HepG2 (cell line): ENCODE results near the gene MCF2L. TPM values are rescaled to one million over a fixed set of nuclear protein-coding genes. Genes with fewer than 3 reads are reported as not detected.

Source experiments
- AGO2 ChIP-seq: fragments of 200-400 bp; formaldehyde crosslinking; optimal IDR thresholded peaks from 2 replicates; pipeline ENCODE3; 2017; ENCODE audit warnings: mild to moderate bottlenecking, low read depth, low read length, moderate library complexity
- GABPB1 ChIP-seq: IDR thresholded peaks from 2 replicates; pipeline ENCODE4 v1.6.1; 2016; ENCODE audit warnings: mild to moderate bottlenecking, missing genetic modification reagents, moderate library complexity, missing compliant biosample characterization
- GATAD2A ChIP-seq: IDR thresholded peaks from 2 replicates; pipeline ENCODE4 v1.6.1; 2016
- HNRNPL ChIP-seq: fragments of 200-400 bp; formaldehyde crosslinking; IDR thresholded peaks from 2 replicates; pipeline ENCODE4 v1.6.1; 2017; ENCODE audit warnings: mild to moderate bottlenecking, low read depth, low read length
- SMAD1 ChIP-seq: sonication (generic); formaldehyde crosslinking; IDR thresholded peaks from 2 replicates; pipeline ENCODE4 v1.4.0; 2020; ENCODE audit warnings: missing genetic modification reagents, low read depth, mild to moderate bottlenecking, borderline replicate concordance
- ZBTB38 ChIP-seq: sonication (generic); formaldehyde crosslinking; IDR thresholded peaks from 2 replicates; pipeline ENCODE4 v1.5.1; 2020; ENCODE audit warnings: mild to moderate bottlenecking, missing genetic modification reagents
- ZBTB7A ChIP-seq: sonication (generic); formaldehyde crosslinking; IDR thresholded peaks from 2 replicates; pipeline ENCODE4 v1.8.0; 2022; ENCODE audit warnings: mild to moderate bottlenecking, missing genetic modification reagents
- ZNF274 ChIP-seq: sonication (generic); formaldehyde crosslinking; IDR thresholded peaks from 2 replicates; pipeline ENCODE4 v1.5.1; 2020; ENCODE audit warnings: mild to moderate bottlenecking, missing genetic modification reagents
- ZNF33B ChIP-seq: sonication (generic); formaldehyde crosslinking; IDR thresholded peaks from 2 replicates; pipeline ENCODE4 v1.5.1; 2020; ENCODE audit warnings: mild to moderate bottlenecking, missing genetic modification reagents
- ZNF550 ChIP-seq: sonication (generic); formaldehyde crosslinking; IDR thresholded peaks from 2 replicates; pipeline ENCODE4 v1.4.0; 2020; ENCODE audit warnings: mild to moderate bottlenecking, missing genetic modification reagents, borderline replicate concordance
- ZNF7 ChIP-seq: IDR thresholded peaks from 2 replicates; pipeline ENCODE4 v1.6.1; 2016; ENCODE audit warnings: missing biosample characterization, missing genetic modification reagents
- ZNF879 ChIP-seq: sonication (generic); formaldehyde crosslinking; IDR thresholded peaks from 2 replicates; pipeline ENCODE4 v1.8.1; 2023; ENCODE audit warnings: missing genetic modification reagents
- polyA plus RNA-seq, 8 experiments: library from polyadenylated mRNA; depleted of rRNA in 3 of 8; stranded (reverse) in 7 of 8; unstranded in 1 of 8; fragments of >200 nt; fragmentation: Illumina TruSeq in 4 of 8; extraction: Trizol in 4 of 8; gene quantifications; 2 replicates each; pipeline versions ENCODE4 v1.2.1 to v1.2.3, GENCODE V29; 2011 to 2016; ENCODE audit warnings: low read depth in 4 of 8, missing spikeins in 1 of 8, mixed read lengths in 1 of 8; ENCODE audit not compliant: insufficient read depth in 1 of 8
- total RNA-seq, 5 experiments: library from RNA; depleted of rRNA; stranded (reverse); fragments of >200 nt; fragmentation: Illumina TruSeq; extraction: Trizol; gene quantifications; 2 replicates each; pipeline ENCODE4 v1.2.3, GENCODE V29; 2016; ENCODE audit warnings: low read depth in 1 of 5
- TF ChIP-seq, protein P1 (sequence below): sonication (generic); formaldehyde crosslinking; IDR thresholded peaks from 2 replicates; pipeline ENCODE4 v1.4.0; 2020; ENCODE audit warnings: missing genetic modification reagents, low read depth, mild to moderate bottlenecking, borderline replicate concordance
- TF ChIP-seq, protein P2 (sequence below): IDR thresholded peaks from 2 replicates; pipeline ENCODE4 v1.6.1; 2012; ENCODE audit warnings: low read length, improper control_type of control experiment
- TF ChIP-seq, protein P3 (sequence below): sonication (generic); formaldehyde crosslinking; IDR thresholded peaks from 2 replicates; pipeline ENCODE4 v1.5.1; 2020; ENCODE audit warnings: mild to moderate bottlenecking, missing genetic modification reagents, moderate library complexity
- TF ChIP-seq, protein P4 (sequence below): sonication (generic); formaldehyde crosslinking; IDR thresholded peaks from 2 replicates; pipeline ENCODE4 v1.4.0; 2020; ENCODE audit warnings: missing genetic modification reagents, mild to moderate bottlenecking, borderline replicate concordance
- TF ChIP-seq, protein P5 (sequence below): sonication (generic); formaldehyde crosslinking; IDR thresholded peaks from 2 replicates; pipeline ENCODE4 v1.5.1; 2020; ENCODE audit warnings: mild to moderate bottlenecking, missing genetic modification reagents, moderate library complexity

Gene MCF2L
- total and polyA plus RNA-seq, 2 of the 13 experiments (the other 11 are each of a cell fraction or from before 2014, with no cell fraction given) = 19.4 to 28.4 TPM

DNA sequence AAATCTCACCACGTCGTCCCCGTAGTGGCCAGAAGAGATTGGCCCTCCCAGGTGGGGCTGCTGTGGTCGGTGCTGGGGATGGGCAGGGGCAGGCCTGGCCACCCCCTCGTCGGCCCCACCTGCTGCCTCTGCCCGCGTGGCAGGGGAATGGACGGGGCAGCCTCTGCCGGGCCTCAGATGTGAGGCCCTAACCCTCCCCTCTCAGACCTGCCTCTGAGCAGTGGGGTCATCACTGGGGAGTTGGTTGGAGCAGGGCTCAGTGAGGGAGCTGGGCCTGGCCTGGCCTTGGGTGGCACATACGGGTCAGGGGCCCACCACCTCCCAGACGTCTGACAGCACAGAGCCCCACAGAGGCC, 41.5 kb downstream of the MCF2L start (continued):
- TF ChIP-seq, protein P1, sequence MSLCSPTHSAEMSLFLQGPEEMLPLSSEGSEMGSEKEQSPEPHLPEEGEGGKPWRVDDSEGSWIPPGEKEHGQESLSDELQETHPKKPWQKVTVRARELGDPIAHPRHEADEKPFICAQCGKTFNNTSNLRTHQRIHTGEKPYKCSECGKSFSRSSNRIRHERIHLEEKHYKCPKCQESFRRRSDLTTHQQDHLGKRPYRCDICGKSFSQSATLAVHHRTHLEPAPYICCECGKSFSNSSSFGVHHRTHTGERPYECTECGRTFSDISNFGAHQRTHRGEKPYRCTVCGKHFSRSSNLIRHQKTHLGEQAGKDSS (CRISPR knock-in tag) = 0 out of 2 replicates have a peak, but pooled peaks have one; percentile 9
- peak; percentile 65; the same call in 1 of the 2 replicates for TF ChIP-seq HNRNPL
- TF ChIP-seq ZNF274 = 0 out of 2 replicates have a peak, but pooled peaks have one; percentile 26
- no peak for TF ChIP-seq GATAD2A (CRISPR knock-in tag)
- TF ChIP-seq, protein P2, sequence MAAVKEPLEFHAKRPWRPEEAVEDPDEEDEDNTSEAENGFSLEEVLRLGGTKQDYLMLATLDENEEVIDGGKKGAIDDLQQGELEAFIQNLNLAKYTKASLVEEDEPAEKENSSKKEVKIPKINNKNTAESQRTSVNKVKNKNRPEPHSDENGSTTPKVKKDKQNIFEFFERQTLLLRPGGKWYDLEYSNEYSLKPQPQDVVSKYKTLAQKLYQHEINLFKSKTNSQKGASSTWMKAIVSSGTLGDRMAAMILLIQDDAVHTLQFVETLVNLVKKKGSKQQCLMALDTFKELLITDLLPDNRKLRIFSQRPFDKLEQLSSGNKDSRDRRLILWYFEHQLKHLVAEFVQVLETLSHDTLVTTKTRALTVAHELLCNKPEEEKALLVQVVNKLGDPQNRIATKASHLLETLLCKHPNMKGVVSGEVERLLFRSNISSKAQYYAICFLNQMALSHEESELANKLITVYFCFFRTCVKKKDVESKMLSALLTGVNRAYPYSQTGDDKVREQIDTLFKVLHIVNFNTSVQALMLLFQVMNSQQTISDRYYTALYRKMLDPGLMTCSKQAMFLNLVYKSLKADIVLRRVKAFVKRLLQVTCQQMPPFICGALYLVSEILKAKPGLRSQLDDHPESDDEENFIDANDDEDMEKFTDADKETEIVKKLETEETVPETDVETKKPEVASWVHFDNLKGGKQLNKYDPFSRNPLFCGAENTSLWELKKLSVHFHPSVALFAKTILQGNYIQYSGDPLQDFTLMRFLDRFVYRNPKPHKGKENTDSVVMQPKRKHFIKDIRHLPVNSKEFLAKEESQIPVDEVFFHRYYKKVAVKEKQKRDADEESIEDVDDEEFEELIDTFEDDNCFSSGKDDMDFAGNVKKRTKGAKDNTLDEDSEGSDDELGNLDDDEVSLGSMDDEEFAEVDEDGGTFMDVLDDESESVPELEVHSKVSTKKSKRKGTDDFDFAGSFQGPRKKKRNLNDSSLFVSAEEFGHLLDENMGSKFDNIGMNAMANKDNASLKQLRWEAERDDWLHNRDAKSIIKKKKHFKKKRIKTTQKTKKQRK = no peak
- TF ChIP-seq ZNF33B (CRISPR knock-in tag) = 0 out of 2 replicates have a peak, but pooled peaks have one; percentile 59
- TF ChIP-seq ZBTB38 (CRISPR knock-in tag) = peak; percentile 81
- TF ChIP-seq GABPB1 = peak; percentile 37; the same call in 1 of the 2 replicates
- TF ChIP-seq ZNF550 (CRISPR knock-in tag) = 0 out of 2 replicates have a peak, but pooled peaks have one; percentile 59
- TF ChIP-seq AGO2 = peak; percentile 65
- TF ChIP-seq ZNF7 (CRISPR knock-in tag) = no peak
- TF ChIP-seq, protein P3, sequence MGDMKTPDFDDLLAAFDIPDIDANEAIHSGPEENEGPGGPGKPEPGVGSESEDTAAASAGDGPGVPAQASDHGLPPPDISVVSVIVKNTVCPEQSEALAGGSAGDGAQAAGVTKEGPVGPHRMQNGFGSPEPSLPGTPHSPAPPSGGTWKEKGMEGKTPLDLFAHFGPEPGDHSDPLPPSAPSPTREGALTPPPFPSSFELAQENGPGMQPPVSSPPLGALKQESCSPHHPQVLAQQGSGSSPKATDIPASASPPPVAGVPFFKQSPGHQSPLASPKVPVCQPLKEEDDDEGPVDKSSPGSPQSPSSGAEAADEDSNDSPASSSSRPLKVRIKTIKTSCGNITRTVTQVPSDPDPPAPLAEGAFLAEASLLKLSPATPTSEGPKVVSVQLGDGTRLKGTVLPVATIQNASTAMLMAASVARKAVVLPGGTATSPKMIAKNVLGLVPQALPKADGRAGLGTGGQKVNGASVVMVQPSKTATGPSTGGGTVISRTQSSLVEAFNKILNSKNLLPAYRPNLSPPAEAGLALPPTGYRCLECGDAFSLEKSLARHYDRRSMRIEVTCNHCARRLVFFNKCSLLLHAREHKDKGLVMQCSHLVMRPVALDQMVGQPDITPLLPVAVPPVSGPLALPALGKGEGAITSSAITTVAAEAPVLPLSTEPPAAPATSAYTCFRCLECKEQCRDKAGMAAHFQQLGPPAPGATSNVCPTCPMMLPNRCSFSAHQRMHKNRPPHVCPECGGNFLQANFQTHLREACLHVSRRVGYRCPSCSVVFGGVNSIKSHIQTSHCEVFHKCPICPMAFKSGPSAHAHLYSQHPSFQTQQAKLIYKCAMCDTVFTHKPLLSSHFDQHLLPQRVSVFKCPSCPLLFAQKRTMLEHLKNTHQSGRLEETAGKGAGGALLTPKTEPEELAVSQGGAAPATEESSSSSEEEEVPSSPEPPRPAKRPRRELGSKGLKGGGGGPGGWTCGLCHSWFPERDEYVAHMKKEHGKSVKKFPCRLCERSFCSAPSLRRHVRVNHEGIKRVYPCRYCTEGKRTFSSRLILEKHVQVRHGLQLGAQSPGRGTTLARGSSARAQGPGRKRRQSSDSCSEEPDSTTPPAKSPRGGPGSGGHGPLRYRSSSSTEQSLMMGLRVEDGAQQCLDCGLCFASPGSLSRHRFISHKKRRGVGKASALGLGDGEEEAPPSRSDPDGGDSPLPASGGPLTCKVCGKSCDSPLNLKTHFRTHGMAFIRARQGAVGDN (CRISPR knock-in tag) = peak; percentile 62; the same call in 1 of the 2 replicates
- no peak for TF ChIP-seq ZBTB7A (CRISPR knock-in tag)
- TF ChIP-seq, protein P4, sequence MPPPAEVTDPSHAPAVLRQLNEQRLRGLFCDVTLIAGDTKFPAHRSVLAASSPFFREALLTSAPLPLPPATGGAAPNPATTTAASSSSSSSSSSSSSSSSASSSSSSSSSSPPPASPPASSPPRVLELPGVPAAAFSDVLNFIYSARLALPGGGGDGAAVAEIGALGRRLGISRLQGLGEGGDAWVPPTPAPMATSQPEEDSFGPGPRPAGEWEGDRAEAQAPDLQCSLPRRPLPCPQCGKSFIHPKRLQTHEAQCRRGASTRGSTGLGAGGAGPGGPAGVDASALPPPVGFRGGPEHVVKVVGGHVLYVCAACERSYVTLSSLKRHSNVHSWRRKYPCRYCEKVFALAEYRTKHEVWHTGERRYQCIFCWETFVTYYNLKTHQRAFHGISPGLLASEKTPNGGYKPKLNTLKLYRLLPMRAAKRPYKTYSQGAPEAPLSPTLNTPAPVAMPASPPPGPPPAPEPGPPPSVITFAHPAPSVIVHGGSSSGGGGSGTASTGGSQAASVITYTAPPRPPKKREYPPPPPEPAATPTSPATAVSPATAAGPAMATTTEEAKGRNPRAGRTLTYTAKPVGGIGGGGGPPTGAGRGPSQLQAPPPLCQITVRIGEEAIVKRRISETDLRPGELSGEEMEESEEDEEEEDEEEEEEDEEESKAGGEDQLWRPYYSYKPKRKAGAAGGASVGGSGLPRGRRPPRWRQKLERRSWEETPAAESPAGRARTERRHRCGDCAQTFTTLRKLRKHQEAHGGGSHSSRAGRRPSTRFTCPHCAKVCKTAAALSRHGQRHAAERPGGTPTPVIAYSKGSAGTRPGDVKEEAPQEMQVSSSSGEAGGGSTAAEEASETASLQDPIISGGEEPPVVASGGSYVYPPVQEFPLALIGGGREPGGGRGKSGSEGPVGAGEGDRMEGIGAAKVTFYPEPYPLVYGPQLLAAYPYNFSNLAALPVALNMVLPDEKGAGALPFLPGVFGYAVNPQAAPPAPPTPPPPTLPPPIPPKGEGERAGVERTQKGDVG (CRISPR knock-in tag) = peak; percentile 38; the same call in 1 of the 2 replicates
- TF ChIP-seq, protein P5, sequence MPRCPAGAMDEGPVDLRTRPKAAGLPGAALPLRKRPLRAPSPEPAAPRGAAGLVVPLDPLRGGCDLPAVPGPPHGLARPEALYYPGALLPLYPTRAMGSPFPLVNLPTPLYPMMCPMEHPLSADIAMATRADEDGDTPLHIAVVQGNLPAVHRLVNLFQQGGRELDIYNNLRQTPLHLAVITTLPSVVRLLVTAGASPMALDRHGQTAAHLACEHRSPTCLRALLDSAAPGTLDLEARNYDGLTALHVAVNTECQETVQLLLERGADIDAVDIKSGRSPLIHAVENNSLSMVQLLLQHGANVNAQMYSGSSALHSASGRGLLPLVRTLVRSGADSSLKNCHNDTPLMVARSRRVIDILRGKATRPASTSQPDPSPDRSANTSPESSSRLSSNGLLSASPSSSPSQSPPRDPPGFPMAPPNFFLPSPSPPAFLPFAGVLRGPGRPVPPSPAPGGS (CRISPR knock-in tag) = peak; percentile 43; the same call in 1 of the 2 replicates
- TF ChIP-seq ZNF879 (CRISPR knock-in tag) = 0 out of 2 replicates have a peak, but pooled peaks have one; percentile 67
- 0 out of 2 replicates have a peak, but pooled peaks have one; percentile 42 for TF ChIP-seq SMAD1 (CRISPR knock-in tag)
